ENCODE results near the gene SYCP2.
"Not testable (repeated sequence)": the region's sequence is repeated elsewhere in the genome, so short reads cannot be mapped to it uniquely, and the experiment has no call there.

SYCP2 gene

GRCh38 chr20:59891581-59891980 is 41.9 kb downstream of the SYCP2 start:
- no peak for FAIRE-seq

GRCh38 chr20:59890035-59890434 is 43.4 kb downstream of the SYCP2 start:
- not testable (repeated sequence) for FAIRE-seq

GRCh38 chr20:59888050-59888449 is 45.4 kb downstream of the SYCP2 start:
- FAIRE-seq, result no peak

- no peak for FAIRE-seq
Observed at GRCh38 chr20:59884494-59884893, 48.9 kb downstream of the SYCP2 start.

- no peak for FAIRE-seq
Observed at GRCh38 chr20:59880198-59880597, 53.2 kb downstream of the SYCP2 start.

- FAIRE-seq, result no peak
Observed at GRCh38 chr20:59873409-59873808, 60.0 kb downstream of the SYCP2 start.

GRCh38 chr20:59871096-59871495 is 62.3 kb downstream of the SYCP2 start:
- no peak for FAIRE-seq

GRCh38 chr20:59866338-59866737 is 67.1 kb downstream of the SYCP2 start:
- FAIRE-seq, result no peak

GRCh38 chr20:59864726-59865125 is 68.7 kb downstream of the SYCP2 start:
- no peak for FAIRE-seq

GRCh38 chr20:59863058-59863457 is 70.4 kb downstream of the SYCP2 start:
- no peak for FAIRE-seq

GRCh38 chr20:59861401-59861800 is 72.0 kb downstream of the SYCP2 start:
- FAIRE-seq, result no peak

GRCh38 chr20:59858425-59858824 is 75.0 kb downstream of the SYCP2 start:
- FAIRE-seq, result no peak

- FAIRE-seq, result no peak
Observed at GRCh38 chr20:59857966-59858365, 75.5 kb downstream of the SYCP2 start.

- not testable (repeated sequence) for FAIRE-seq
Observed at GRCh38 chr20:59856941-59857340, 76.5 kb downstream of the SYCP2 start.

- not testable (repeated sequence) for FAIRE-seq
Observed at GRCh38 chr20:59856526-59856925, 76.9 kb downstream of the SYCP2 start.

GRCh38 chr20:59850018-59850641 is 83.3 kb downstream of the SYCP2 start:
- FAIRE-seq, result peak; percentile 93

- FAIRE-seq, result no peak
Observed at GRCh38 chr20:59848182-59848581, 85.3 kb downstream of the SYCP2 start.

GRCh38 chr20:59845472-59845871 is 88.0 kb downstream of the SYCP2 start:
- FAIRE-seq, result no peak

- no peak for FAIRE-seq
Observed at GRCh38 chr20:59839400-59839799, 94.0 kb downstream of the SYCP2 start.

- no peak for FAIRE-seq
Observed at GRCh38 chr20:59837623-59838394, 95.6 kb downstream of the SYCP2 start.

- FAIRE-seq, result no peak
Observed at GRCh38 chr20:59836767-59837166, 96.7 kb downstream of the SYCP2 start.

GRCh38 chr20:59835448-59836395 is 97.7 kb downstream of the SYCP2 start:
- no peak for FAIRE-seq

GRCh38 chr20:59835057-59835447 is 98.4 kb downstream of the SYCP2 start:
- FAIRE-seq, result no peak
